Choroid plexus epithelial cell (primary cell): ENCODE data around the gene PTGER3.

Experiments used
- DNase-seq: peaks from one replicate; pipeline ENCODE4 v3.0.0-alpha.2; 2010; ENCODE audit warnings: low read depth
- H3K4me3 ChIP-seq: 2 replicates; pipeline ENCODE4 v1.5.1; 2011; ENCODE audit warnings: low read depth, mild to moderate bottlenecking, control low read depth, low read length, moderate library complexity
- TF ChIP-seq, protein P1 (sequence below): conservative IDR thresholded peaks from 2 replicates; pipeline ENCODE4 v1.5.1; 2011; ENCODE audit warnings: low read depth, mild to moderate bottlenecking, control low read depth, inconsistent platforms, low read length, moderate library complexity

The PTGER3 gene

DNA sequence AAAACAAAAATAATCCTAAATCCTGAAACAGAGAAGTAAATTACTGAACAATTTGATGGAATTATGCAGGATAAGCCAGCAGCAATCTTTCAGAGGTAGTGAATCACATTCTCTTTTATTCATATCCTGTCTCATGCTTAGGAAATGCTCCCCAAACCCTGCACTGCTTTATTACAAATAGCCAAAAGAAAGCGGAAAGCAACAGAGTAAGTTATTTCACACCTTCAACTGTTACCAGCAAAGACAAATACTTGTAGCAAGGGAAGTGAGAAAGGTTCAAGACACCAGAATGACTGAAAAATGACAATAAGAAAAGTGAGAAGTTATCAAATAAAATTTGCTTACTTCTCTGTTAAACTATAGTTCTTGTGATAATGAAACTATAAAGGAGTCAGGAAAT is 27.1 kb upstream of the PTGER3 start:
- TF ChIP-seq, protein P1, sequence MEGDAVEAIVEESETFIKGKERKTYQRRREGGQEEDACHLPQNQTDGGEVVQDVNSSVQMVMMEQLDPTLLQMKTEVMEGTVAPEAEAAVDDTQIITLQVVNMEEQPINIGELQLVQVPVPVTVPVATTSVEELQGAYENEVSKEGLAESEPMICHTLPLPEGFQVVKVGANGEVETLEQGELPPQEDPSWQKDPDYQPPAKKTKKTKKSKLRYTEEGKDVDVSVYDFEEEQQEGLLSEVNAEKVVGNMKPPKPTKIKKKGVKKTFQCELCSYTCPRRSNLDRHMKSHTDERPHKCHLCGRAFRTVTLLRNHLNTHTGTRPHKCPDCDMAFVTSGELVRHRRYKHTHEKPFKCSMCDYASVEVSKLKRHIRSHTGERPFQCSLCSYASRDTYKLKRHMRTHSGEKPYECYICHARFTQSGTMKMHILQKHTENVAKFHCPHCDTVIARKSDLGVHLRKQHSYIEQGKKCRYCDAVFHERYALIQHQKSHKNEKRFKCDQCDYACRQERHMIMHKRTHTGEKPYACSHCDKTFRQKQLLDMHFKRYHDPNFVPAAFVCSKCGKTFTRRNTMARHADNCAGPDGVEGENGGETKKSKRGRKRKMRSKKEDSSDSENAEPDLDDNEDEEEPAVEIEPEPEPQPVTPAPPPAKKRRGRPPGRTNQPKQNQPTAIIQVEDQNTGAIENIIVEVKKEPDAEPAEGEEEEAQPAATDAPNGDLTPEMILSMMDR = no peak

DNA sequence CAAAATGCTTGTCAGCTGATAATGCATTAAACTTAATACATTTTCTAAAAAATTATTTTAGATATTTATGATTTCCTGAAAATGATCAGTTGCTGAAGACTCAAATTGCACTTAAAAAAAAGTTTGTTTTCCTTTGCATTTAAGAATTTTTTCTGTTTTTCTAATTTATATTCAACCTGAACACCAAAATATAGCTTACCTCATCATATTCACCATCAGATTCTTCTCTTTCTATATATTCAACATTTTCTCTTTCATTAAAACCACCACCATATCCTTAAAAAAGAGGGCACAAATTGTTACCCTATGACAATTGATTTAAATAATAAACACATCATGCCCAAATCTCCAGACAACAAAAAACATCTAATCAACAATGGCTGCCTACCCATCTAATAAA is 24.7 kb upstream of the PTGER3 start:
- TF ChIP-seq, protein P1 = no peak
- DNase-seq = no peak
- H3K4me3 ChIP-seq = no peak overlapping the region

More for the DNA sequence above, 27.1 kb upstream of the PTGER3 start:
- H3K4me3 ChIP-seq = no peak overlapping the region
- no peak for DNase-seq

- TF ChIP-seq, protein P1 = no peak
- H3K4me3 ChIP-seq = no peak overlapping the region
- DNase-seq = no peak
These were observed 24.1 kb upstream of the PTGER3 start for GRCh38 chr1:71071720-71072119.

DNA sequence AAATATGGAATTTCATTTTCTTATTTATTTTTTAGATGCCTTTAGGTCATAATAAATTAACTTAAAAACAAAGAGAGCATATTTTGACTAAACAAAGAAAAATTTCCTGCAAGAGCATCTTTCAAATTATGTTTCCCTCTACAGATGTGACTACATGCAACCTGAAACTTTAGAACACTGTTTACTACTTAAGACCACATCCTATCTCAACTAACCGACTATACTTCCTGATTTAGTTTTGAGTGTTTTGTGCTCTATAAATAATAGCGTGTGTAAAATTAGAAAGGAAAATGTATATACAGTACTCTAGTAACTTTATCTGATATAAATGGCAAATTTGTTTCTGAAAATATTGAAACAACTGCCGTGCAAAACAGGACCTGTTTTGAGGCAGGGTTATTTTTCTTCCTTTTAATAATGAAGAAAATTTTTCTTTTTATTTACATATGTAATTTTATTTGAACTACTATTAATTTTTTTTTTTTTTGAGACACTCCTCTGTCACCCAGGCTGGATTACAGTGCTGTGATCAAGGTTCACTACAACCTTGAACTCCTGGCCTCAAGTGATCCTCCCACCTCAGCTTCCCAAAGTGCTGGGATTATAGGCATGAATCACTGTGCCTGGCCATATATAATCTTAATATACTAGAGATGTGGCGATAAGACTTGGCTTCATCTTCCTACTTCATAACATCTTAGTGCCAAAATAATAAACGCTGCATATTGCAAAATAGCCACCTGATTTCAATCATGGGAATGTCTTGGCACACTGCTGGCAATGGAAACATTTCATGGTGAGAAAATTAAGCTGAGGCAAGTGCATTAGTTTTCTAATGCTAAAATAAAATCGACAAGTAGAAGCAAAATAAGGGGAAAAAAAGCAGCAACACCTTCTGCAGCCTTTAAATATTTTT is 21.0 kb upstream of the PTGER3 start:
- no peak overlapping the region for H3K4me3 ChIP-seq
- no peak for DNase-seq
- TF ChIP-seq, protein P1 = no peak

GRCh38 chr1:71054791-71055190 is 7.2 kb upstream of the PTGER3 start:
- TF ChIP-seq, protein P1 = no peak
- no peak overlapping the region for H3K4me3 ChIP-seq
- DNase-seq = no peak

DNA sequence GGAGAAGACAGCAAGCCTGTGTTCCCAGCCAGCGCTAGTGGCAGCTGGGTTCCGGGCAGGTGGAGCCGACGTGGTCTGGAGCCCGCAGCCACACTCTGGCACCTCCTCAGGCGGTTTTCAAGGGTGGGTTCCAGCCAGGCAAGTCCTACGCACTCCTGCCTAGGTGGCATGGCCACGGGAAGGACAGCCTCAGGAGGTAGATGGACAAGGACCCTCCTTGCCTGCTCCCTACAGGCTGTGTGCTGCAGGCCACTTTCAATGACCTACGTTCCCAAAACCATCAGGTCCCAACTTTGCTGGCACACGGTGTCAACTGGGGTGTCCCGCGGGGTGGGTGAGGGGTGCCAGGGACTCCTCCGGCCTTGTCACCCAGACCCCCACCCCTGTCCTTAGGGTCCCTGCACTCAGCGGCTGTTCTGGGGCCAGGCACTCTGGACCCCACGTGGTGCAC is 6.7 kb upstream of the PTGER3 start:
- DNase-seq = no peak
- H3K4me3 ChIP-seq = no peak overlapping the region
- TF ChIP-seq, protein P1 = no peak

GRCh38 chr1:71053758-71054157 is 6.1 kb upstream of the PTGER3 start:
- no peak overlapping the region for H3K4me3 ChIP-seq
- TF ChIP-seq, protein P1 = no peak
- DNase-seq = peak; percentile 27
